Hepatocyte (in vitro differentiated cells): ENCODE measurements around the gene PARP4. TPM values are rescaled to one million over a fixed set of nuclear protein-coding genes. Genes with fewer than 3 reads are reported as not detected.

Experiments used
- DNase-seq: peaks from one replicate; pipeline ENCODE4 v3.0.0-alpha.2; 2016; ENCODE audit warnings: low spot score
- H2AFZ ChIP-seq: fragments of 200-600 bp; sonication (generic); 2 replicates; pipeline ENCODE4 v1.6.0; 2016; ENCODE audit warnings: antibody characterized with exemption, mild to moderate bottlenecking
- H3K27ac ChIP-seq: fragments of 200-600 bp; sonication (generic); 2 replicates; pipeline ENCODE4 v1.5.1; 2016; ENCODE audit warnings: mild to moderate bottlenecking
- H3K27me3 ChIP-seq: fragments of 200-600 bp; sonication (generic); 2 replicates; pipeline ENCODE4 v1.6.1; 2016
- H3K36me3 ChIP-seq: fragments of 200-600 bp; sonication (generic); replicated peaks from 2 replicates; pipeline ENCODE4 v1.5.1; 2016; ENCODE audit warnings: low read depth; ENCODE audit not compliant: insufficient read depth
- H3K4me1 ChIP-seq: fragments of 200-600 bp; sonication (generic); 2 replicates; pipeline ENCODE4 v1.5.1; 2016; ENCODE audit warnings: mild to moderate bottlenecking, moderate library complexity; ENCODE audit not compliant: insufficient read depth
- H3K4me2 ChIP-seq: fragments of 200-600 bp; sonication (generic); 2 replicates; pipeline ENCODE4 v1.6.0; 2016
- H3K4me3 ChIP-seq: fragments of 200-600 bp; sonication (generic); 2 replicates; pipeline ENCODE4 v1.5.1; 2016; ENCODE audit warnings: mild to moderate bottlenecking
- H3K79me2 ChIP-seq: fragments of 200-600 bp; sonication (generic); 2 replicates; pipeline ENCODE4 v1.6.0; 2017; ENCODE audit warnings: mild to moderate bottlenecking
- H3K9me2 ChIP-seq: fragments of 200-600 bp; sonication (generic); replicated peaks from 2 replicates; pipeline ENCODE4 v1.6.0; 2017; ENCODE audit warnings: mild to moderate bottlenecking; ENCODE audit not compliant: insufficient read depth
- H3K9me3 ChIP-seq: fragments of 200-600 bp; sonication (generic); 2 replicates; pipeline ENCODE4 v1.5.1; 2016; ENCODE audit warnings: low read depth, mild to moderate bottlenecking
- H4K20me1 ChIP-seq: fragments of 200-600 bp; sonication (generic); 2 replicates; pipeline ENCODE4 v1.6.0; 2016; ENCODE audit warnings: mild to moderate bottlenecking; ENCODE audit not compliant: insufficient read depth, poor library complexity, severe bottlenecking
- EZH2 ChIP-seq: fragments of 200-600 bp; sonication (generic); IDR thresholded peaks from 2 replicates; pipeline ENCODE4 v1.6.1; 2016; ENCODE audit warnings: antibody characterized with exemption, mild to moderate bottlenecking, borderline replicate concordance
- EZH2phosphoT487 ChIP-seq: fragments of 200-600 bp; sonication (generic); IDR thresholded peaks from one replicate; pipeline ENCODE4 v1.6.1; 2018; ENCODE audit warnings: antibody characterized with exemption, mild to moderate bottlenecking, low read depth, moderate library complexity; ENCODE audit not compliant: unreplicated experiment, severe bottlenecking
- WGBS: methylation state at CpG from one replicate; pipeline ENCODE4 v1.1.6; 2016; ENCODE audit warnings: low lambda C conversion rate; ENCODE audit errors: missing lambda C conversion rate; 5-methylcytosine and 5-hydroxymethylcytosine counted together
- polyA plus RNA-seq: library from polyadenylated mRNA; unstranded; fragments of >200 nt; fragmentation: Nextera tagmentation; extraction: Ambion mirVana; gene quantifications from 2 replicates; pipeline ENCODE4 v1.2.1, GENCODE V29; 2016
- total RNA-seq: library from RNA; depleted of rRNA; stranded (reverse); fragments of >200 nt; gene quantifications from 2 replicates; pipeline ENCODE4 v1.2.3, GENCODE V29; 2014
- TF ChIP-seq, protein P1 (sequence below): fragments of 200-600 bp; sonication (generic); IDR thresholded peaks from 2 replicates; pipeline ENCODE4 v1.5.1; 2016; ENCODE audit warnings: antibody characterized with exemption, mild to moderate bottlenecking; ENCODE audit not compliant: poor library complexity

PARP4 gene
- total and polyA plus RNA-seq, 2 experiments from 2014 or later = 21.6 to 49.5 TPM

DNA sequence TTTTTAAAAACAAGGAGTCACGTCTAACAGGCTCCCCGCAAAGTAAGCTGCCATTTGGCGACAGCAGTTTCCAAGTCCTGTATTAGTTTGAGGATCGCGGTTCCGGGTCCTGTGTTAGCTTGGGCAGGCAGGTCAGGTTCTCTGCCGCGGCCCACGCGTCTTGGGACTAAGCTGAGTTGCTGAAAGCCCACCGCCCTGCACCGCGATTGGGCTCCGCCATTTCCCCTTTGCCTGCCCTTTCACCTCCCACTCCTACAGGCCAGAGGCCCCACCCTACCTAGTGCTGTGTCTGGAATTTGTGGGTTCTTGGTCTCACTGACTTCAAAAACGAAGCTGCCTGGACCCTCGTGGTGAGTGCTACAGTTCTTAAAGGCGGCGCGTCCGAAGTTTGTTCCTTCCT, 6.8 kb downstream of the PARP4 start:
- Histone ChIP-seq H3K4me2 (no peak overlapping the region), H3K4me1 (peaks cover 3% of the 10 kb centered on the region), H4K20me1 (peaks cover 5% of the 10 kb centered on the region), H3K36me3 (no peaks in the 10 kb centered on the region), H3K4me3 (no peak overlapping the region), H3K27me3 (no peaks in the 10 kb centered on the region), H3K27ac (no peak overlapping the region), H3K9me2 (no peaks in the 10 kb centered on the region), H3K79me2 (peaks cover 65% of the 10 kb centered on the region), H2AFZ (no peak overlapping the region), H3K9me3 (no peaks in the 10 kb centered on the region)
- WGBS = 97% methylated on average over 19 of the region's 20 CpGs
- TF ChIP-seq EZH2phosphoT487 (no peak), EZH2 (no peak)
- TF ChIP-seq, protein P1, sequence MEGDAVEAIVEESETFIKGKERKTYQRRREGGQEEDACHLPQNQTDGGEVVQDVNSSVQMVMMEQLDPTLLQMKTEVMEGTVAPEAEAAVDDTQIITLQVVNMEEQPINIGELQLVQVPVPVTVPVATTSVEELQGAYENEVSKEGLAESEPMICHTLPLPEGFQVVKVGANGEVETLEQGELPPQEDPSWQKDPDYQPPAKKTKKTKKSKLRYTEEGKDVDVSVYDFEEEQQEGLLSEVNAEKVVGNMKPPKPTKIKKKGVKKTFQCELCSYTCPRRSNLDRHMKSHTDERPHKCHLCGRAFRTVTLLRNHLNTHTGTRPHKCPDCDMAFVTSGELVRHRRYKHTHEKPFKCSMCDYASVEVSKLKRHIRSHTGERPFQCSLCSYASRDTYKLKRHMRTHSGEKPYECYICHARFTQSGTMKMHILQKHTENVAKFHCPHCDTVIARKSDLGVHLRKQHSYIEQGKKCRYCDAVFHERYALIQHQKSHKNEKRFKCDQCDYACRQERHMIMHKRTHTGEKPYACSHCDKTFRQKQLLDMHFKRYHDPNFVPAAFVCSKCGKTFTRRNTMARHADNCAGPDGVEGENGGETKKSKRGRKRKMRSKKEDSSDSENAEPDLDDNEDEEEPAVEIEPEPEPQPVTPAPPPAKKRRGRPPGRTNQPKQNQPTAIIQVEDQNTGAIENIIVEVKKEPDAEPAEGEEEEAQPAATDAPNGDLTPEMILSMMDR = no peak
- no peak for DNase-seq

DNA sequence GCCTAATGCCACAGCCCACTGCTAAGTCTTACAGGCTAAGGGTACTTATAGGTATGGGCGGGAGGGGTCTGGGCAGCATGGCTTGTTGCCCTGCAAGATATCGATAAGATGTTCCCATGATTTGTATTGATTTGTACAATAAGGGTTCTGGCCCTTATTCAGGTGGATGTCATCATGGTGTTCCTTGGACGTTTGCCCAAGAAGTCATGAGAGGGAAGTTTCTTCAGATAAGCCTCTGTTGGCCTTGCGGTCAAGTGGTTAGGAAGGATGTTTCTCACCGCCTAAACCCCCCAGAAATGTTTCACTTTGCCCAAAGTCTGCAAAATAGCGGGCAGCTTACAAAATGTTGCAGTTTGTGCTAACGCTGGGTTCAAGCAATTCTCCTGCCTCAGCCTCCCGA, 7.3 kb downstream of the PARP4 start:
- no peak overlapping the region for H2AFZ ChIP-seq
- no peak overlapping the region for H3K27ac ChIP-seq
- TF ChIP-seq EZH2phosphoT487 (no peak), EZH2 (no peak)
- TF ChIP-seq, protein P1 = no peak
- H3K4me3 ChIP-seq = no peak overlapping the region
- H4K20me1 ChIP-seq = peaks cover 4% of the 10 kb centered on the region
- no peaks in the 10 kb centered on the region for H3K9me3 ChIP-seq
- no peaks in the 10 kb centered on the region for H3K4me1 ChIP-seq
- peaks cover 65% of the 10 kb centered on the region for H3K79me2 ChIP-seq
- H3K4me2 ChIP-seq = no peak overlapping the region
- no peaks in the 10 kb centered on the region for H3K27me3 ChIP-seq
- H3K36me3 ChIP-seq = no peaks in the 10 kb centered on the region
- no peak for DNase-seq
- no peaks in the 10 kb centered on the region for H3K9me2 ChIP-seq
- WGBS = 98% methylated on average over 8 of the region's 8 CpGs

DNA sequence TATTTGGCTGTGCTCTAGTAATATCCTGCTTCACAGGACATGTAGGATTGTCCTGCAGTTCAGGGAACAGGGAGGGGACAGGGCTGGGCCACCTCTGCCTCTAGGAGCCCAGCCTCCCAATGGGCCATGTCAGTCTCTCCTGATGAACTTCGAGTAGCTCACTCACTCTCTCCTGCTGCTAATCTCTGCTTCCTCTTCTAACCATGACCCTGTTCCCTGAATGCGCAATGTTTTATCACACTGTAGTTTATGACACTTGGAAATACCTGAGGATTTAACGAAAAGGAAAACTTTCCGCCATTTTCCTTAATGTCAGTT, 9.2 kb downstream of the PARP4 start:
- no peak overlapping the region for H3K4me2 ChIP-seq
- no peaks in the 10 kb centered on the region for H3K36me3 ChIP-seq
- H2AFZ ChIP-seq = no peak overlapping the region

More for the DNA sequence above, 9.2 kb downstream of the PARP4 start:
- Histone ChIP-seq H3K79me2 (peaks cover 47% of the 10 kb centered on the region), H3K27me3 (no peaks in the 10 kb centered on the region), H3K4me3 (no peak overlapping the region), H3K9me3 (no peaks in the 10 kb centered on the region), H4K20me1 (no peaks in the 10 kb centered on the region), H3K27ac (peak overlapping the region; percentile 27), H3K9me2 (no peaks in the 10 kb centered on the region), H3K4me1 (no peaks in the 10 kb centered on the region)
- no peak for DNase-seq
- 76% methylated on average over 4 of the region's 4 CpGs for WGBS
- TF ChIP-seq EZH2phosphoT487 (no peak), EZH2 (no peak)
- TF ChIP-seq, protein P1 = no peak
